HL-60 (cell line): ENCODE data around the gene GZMA.
"Not testable (repeated sequence)": the region's sequence is repeated elsewhere in the genome, so short reads cannot be mapped to it uniquely, and the experiment has no call there.

Experiments
- DNase-seq, 2 experiments: peaks; one replicate each; pipeline ENCODE4 v3.0.0-alpha.2; 2010 to 2020; ENCODE audit warnings: low read depth in 1 of 2, low spot score in 1 of 2
- H3K27ac ChIP-seq: fragments of 250-450 bp; sonication (Bioruptor Pico); replicated peaks from 2 replicates; pipeline ENCODE4 v1.5.1; 2020; ENCODE audit warnings: mild to moderate bottlenecking, moderate library complexity
- H3K27me3 ChIP-seq: fragments of 250-450 bp; sonication (Bioruptor Pico); 2 replicates; pipeline ENCODE4 v1.5.1; 2021; ENCODE audit warnings: mild to moderate bottlenecking, moderate library complexity; ENCODE audit not compliant: insufficient read depth, poor library complexity, severe bottlenecking
- H3K4me3 ChIP-seq: replicated peaks from 2 replicates; pipeline ENCODE4 v1.5.1; 2011; ENCODE audit warnings: mild to moderate bottlenecking, control low read depth, low read length; ENCODE audit not compliant: insufficient read depth
- GABPA ChIP-seq: IDR thresholded peaks from 2 replicates; pipeline ENCODE4 v1.6.1; 2012; ENCODE audit warnings: low read depth
- POLR2AphosphoS5 ChIP-seq: IDR thresholded peaks from 2 replicates; pipeline ENCODE4 v1.6.1; 2012; ENCODE audit warnings: low read depth
- SPI1 ChIP-seq: IDR thresholded peaks from 2 replicates; pipeline ENCODE4 v1.6.1; 2012; ENCODE audit warnings: low read depth, mild to moderate bottlenecking, borderline replicate concordance
- TF ChIP-seq, protein P1 (sequence below): IDR thresholded peaks from one replicate; pipeline ENCODE4 v1.5.1; 2011; ENCODE audit warnings: low read length, control low read depth, inconsistent platforms; ENCODE audit not compliant: insufficient read depth
- TF ChIP-seq, protein P2 (sequence below): IDR thresholded peaks from 2 replicates; pipeline ENCODE4 v1.6.1; 2012; ENCODE audit warnings: low read depth; ENCODE audit not compliant: insufficient replicate concordance

Gene GZMA

DNA sequence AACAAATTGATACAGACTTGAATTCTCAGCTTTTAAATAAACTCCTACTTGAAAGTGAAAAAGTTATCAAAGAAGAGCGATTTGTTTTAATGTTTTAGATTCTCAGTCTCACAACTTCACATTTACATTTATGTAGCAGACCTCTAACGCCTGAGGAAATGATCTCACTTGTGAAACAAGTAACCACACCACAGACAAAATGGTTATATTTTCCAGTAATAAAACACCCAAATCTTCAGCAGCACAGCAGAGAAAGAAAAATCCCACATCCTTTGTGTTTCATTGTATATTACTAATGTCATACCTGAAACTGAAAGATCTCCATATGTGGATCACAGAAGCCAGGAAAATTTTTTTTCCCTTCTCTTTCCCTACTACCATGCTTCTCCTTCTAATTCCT lies 29.8 kb upstream of the GZMA start:
- TF ChIP-seq SPI1, result no peak
- no peak for TF ChIP-seq GABPA
- no peak for TF ChIP-seq POLR2AphosphoS5
- TF ChIP-seq, protein P1, sequence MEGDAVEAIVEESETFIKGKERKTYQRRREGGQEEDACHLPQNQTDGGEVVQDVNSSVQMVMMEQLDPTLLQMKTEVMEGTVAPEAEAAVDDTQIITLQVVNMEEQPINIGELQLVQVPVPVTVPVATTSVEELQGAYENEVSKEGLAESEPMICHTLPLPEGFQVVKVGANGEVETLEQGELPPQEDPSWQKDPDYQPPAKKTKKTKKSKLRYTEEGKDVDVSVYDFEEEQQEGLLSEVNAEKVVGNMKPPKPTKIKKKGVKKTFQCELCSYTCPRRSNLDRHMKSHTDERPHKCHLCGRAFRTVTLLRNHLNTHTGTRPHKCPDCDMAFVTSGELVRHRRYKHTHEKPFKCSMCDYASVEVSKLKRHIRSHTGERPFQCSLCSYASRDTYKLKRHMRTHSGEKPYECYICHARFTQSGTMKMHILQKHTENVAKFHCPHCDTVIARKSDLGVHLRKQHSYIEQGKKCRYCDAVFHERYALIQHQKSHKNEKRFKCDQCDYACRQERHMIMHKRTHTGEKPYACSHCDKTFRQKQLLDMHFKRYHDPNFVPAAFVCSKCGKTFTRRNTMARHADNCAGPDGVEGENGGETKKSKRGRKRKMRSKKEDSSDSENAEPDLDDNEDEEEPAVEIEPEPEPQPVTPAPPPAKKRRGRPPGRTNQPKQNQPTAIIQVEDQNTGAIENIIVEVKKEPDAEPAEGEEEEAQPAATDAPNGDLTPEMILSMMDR, result no peak
- TF ChIP-seq, protein P2, sequence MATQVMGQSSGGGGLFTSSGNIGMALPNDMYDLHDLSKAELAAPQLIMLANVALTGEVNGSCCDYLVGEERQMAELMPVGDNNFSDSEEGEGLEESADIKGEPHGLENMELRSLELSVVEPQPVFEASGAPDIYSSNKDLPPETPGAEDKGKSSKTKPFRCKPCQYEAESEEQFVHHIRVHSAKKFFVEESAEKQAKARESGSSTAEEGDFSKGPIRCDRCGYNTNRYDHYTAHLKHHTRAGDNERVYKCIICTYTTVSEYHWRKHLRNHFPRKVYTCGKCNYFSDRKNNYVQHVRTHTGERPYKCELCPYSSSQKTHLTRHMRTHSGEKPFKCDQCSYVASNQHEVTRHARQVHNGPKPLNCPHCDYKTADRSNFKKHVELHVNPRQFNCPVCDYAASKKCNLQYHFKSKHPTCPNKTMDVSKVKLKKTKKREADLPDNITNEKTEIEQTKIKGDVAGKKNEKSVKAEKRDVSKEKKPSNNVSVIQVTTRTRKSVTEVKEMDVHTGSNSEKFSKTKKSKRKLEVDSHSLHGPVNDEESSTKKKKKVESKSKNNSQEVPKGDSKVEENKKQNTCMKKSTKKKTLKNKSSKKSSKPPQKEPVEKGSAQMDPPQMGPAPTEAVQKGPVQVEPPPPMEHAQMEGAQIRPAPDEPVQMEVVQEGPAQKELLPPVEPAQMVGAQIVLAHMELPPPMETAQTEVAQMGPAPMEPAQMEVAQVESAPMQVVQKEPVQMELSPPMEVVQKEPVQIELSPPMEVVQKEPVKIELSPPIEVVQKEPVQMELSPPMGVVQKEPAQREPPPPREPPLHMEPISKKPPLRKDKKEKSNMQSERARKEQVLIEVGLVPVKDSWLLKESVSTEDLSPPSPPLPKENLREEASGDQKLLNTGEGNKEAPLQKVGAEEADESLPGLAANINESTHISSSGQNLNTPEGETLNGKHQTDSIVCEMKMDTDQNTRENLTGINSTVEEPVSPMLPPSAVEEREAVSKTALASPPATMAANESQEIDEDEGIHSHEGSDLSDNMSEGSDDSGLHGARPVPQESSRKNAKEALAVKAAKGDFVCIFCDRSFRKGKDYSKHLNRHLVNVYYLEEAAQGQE, result no peak
- no peak for DNase-seq
- H3K4me3 ChIP-seq, result no peak overlapping the region
- no peak overlapping the region for H3K27ac ChIP-seq
- H3K27me3 ChIP-seq, result no peaks in the 10 kb centered on the region

DNA sequence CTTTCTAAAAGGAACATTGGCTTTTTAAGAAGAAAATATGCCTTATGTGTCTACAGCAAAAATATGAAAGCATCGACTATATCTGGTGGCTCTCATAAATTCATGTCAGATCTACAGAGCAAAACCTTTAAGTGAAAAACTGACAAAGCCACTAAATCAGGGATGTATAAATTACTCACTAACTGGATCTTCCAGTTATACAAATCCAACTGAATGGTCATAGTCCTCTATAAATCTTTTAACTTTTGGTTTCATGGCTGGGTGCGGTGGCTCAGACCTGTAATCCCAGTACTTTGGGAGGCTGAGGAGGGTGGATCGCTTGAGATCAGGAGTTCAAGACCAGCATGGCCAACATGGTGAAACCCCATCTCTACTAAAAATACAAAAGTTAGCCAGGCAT lies 29.2 kb upstream of the GZMA start:
- Histone ChIP-seq H3K4me3 (no peak overlapping the region), H3K27ac (no peak overlapping the region), H3K27me3 (no peaks in the 10 kb centered on the region)
- DNase-seq, result no peak
- no peak for TF ChIP-seq SPI1
- TF ChIP-seq, protein P2, result no peak
- TF ChIP-seq GABPA, result no peak
- no peak for TF ChIP-seq POLR2AphosphoS5
- TF ChIP-seq, protein P1, result no peak

DNA sequence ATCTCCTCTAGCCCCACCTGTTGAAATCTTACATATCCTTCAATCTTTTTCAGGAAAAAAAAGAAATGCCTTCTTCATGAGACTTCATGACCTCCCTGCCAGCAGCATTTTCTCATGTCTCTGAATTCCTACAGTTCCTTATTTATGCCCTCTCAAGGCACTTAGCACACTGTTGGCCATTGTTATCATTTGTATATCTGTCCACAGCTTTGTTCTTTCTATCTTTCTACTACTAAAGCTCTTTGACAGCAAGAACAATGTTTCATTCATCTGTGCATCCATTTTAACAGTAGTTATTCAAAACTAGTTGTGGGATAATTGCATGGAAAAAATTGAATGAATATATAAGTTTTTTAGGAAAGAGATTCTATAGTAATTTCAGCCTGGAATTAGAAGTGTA lies 20.9 kb upstream of the GZMA start:
- no peak overlapping the region for H3K4me3 ChIP-seq
- no peak for DNase-seq
- no peaks in the 10 kb centered on the region for H3K27me3 ChIP-seq
- TF ChIP-seq, protein P2, result no peak
- TF ChIP-seq, protein P1, result no peak
- TF ChIP-seq GABPA (no peak), POLR2AphosphoS5 (no peak), SPI1 (no peak)
- no peak overlapping the region for H3K27ac ChIP-seq

DNA sequence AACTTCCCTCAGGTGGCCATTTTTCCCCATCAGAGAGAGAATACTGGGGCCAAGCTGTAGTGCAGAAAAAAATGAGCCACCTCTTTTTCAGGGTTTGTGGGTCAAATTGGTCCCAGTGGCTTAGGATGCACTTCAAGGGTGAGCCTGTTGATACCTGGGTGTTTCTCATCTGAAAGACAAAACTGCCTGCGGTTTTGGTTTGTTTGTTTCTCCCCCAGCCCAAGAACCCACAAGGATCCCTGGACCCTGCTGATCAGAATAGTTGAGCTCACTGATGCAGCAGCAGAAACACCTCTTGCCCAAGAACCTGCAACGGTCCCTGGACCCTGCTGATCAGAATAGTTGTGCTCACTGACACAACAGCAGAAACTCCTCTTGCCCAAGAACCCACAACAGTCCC lies 13.1 kb upstream of the GZMA start:
- not testable (repeated sequence) for H3K27me3 ChIP-seq, DNase-seq, H3K27ac ChIP-seq, H3K4me3 ChIP-seq

DNA sequence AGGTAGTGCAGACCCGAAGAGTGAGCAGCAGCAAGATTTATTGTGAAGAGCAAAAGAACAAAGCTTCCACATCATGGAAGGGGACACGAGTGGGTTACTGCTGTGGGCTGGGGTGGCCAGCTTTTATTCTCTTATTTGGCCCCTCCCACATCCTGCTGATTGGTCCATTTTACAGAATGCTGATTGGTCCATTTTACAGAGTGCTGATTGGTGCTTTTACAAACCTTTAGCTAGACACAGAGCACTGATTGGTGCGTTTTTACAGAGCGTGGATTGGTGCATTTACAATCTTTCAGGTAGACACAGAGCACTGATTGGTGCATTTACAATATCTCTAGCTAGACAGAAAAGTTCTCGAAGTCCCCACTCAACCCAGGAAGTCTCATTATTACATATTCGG lies 11.4 kb upstream of the GZMA start:
- H3K27me3 ChIP-seq, H3K27ac ChIP-seq, DNase-seq, H3K4me3 ChIP-seq: not testable (repeated sequence)
